Smooth muscle cell (in vitro differentiated cells): ENCODE measurements around the gene LRSAM1. TPM values are rescaled to one million over a fixed set of nuclear protein-coding genes. Genes with fewer than 3 reads are reported as not detected.
A peak's percentile ranks its signal among the peaks of the same experiment; 100 is the strongest.

ENCODE experiments used
- DNase-seq: peaks from one replicate; lab custom pipeline; 2025; ENCODE audit not compliant: unreplicated experiment; lab: John Stamatoyannopoulos, UW
- H2AFZ ChIP-seq: fragments of 200-600 bp; sonication (generic); 2 replicates; pipeline ENCODE4 v1.6.0; 2016; ENCODE audit warnings: antibody characterized with exemption, low read depth, mild to moderate bottlenecking
- H3F3A ChIP-seq: fragments of 200-600 bp; sonication (generic); 2 replicates; pipeline ENCODE4 v1.6.0; 2017; ENCODE audit warnings: antibody characterized with exemption, low read depth
- H3K27ac ChIP-seq: fragments of 200-600 bp; sonication (generic); 2 replicates; pipeline ENCODE4 v1.5.1; 2016; ENCODE audit warnings: low read depth, mild to moderate bottlenecking
- H3K27me3 ChIP-seq: fragments of 200-600 bp; sonication (generic); 2 replicates; pipeline ENCODE4 v1.6.1; 2016; ENCODE audit warnings: low read depth, mild to moderate bottlenecking
- H3K36me3 ChIP-seq: fragments of 200-600 bp; sonication (generic); 2 replicates; pipeline ENCODE4 v1.5.1; 2016; ENCODE audit warnings: low read depth
- H3K4me1 ChIP-seq: fragments of 200-600 bp; sonication (generic); 2 replicates; pipeline ENCODE4 v1.5.1; 2016; ENCODE audit warnings: low read depth
- H3K4me2 ChIP-seq: fragments of 200-600 bp; sonication (generic); 2 replicates; pipeline ENCODE4 v1.6.0; 2016; ENCODE audit warnings: mild to moderate bottlenecking
- H3K4me3 ChIP-seq: fragments of 200-600 bp; sonication (generic); 2 replicates; pipeline ENCODE4 v1.5.1; 2016; ENCODE audit warnings: mild to moderate bottlenecking
- H3K79me2 ChIP-seq: fragments of 200-600 bp; sonication (generic); 2 replicates; pipeline ENCODE4 v1.6.0; 2016; ENCODE audit warnings: low read depth, mild to moderate bottlenecking
- H3K9ac ChIP-seq: fragments of 200-600 bp; sonication (generic); 2 replicates; pipeline ENCODE4 v1.6.0; 2016; ENCODE audit warnings: low read depth
- H3K9me3 ChIP-seq: fragments of 200-600 bp; sonication (generic); replicated peaks from 2 replicates; pipeline ENCODE4 v1.5.1; 2016; ENCODE audit warnings: low read depth
- H4K20me1 ChIP-seq: fragments of 200-600 bp; sonication (generic); 2 replicates; pipeline ENCODE4 v1.6.0; 2016; ENCODE audit warnings: low read depth
- CTCF ChIP-seq: fragments of 200-600 bp; sonication (generic); IDR thresholded peaks from 2 replicates; pipeline ENCODE4 v1.5.1; 2017; ENCODE audit warnings: borderline replicate concordance, mild to moderate bottlenecking, antibody characterized with exemption; ENCODE audit not compliant: insufficient read depth, poor library complexity, severe bottlenecking
- WGBS: methylation state at CpG from one replicate; pipeline ENCODE4 v1.1.7; 2016; ENCODE audit warnings: low lambda C conversion rate; 5-methylcytosine and 5-hydroxymethylcytosine counted together
- polyA plus RNA-seq: library from polyadenylated mRNA; unstranded; fragments of >200 nt; fragmentation: Nextera tagmentation; extraction: Ambion mirVana; gene quantifications from 2 replicates; pipeline ENCODE4 v1.2.1, GENCODE V29; 2016
- total RNA-seq: library from RNA; depleted of rRNA; stranded (reverse); fragments of >200 nt; gene quantifications from 2 replicates; pipeline ENCODE4 v1.2.3, GENCODE V29; 2014

The LRSAM1 gene
- total and polyA plus RNA-seq, 2 experiments from 2014 or later, result 10.5 to 27.0 TPM

- peak within 1 kb of the TSS; percentile 81 for H3K9ac ChIP-seq
Observed at GRCh38 chr9:127423934-127424675, 27.2 kb upstream of the LRSAM1 start, which contains the start of gene ZNF79. ZNF79 (plus strand) TSS chr9:127424382; CDS start chr9:127424788, 406 bp downstream.

GRCh38 chr9:127424676-127424999 is 26.7 kb upstream of the LRSAM1 start:
- Histone ChIP-seq H3K27ac (peak overlapping the region; percentile 72), H3K4me2 (peak overlapping the region; percentile 87), H4K20me1 (peaks cover 26% of the 10 kb centered on the region), H3F3A (peaks cover 10% of the 10 kb centered on the region), H3K4me1 (peaks cover 18% of the 10 kb centered on the region), H3K79me2 (peaks cover 63% of the 10 kb centered on the region), H3K9ac (peak overlapping the region; percentile 81), H3K9me3 (no peaks in the 10 kb centered on the region), H3K4me3 (peak overlapping the region; percentile 77), H3K36me3 (no peaks in the 10 kb centered on the region), H3K27me3 (no peaks in the 10 kb centered on the region), H2AFZ (peak overlapping the region; percentile 86)
- WGBS, result 1% methylated on average over 13 of the region's 13 CpGs
- TF ChIP-seq CTCF, result no peak
- DNase-seq, result no peak

More at GRCh38 chr9:127423934-127424675, 27.2 kb upstream of the LRSAM1 start, which contains the start of gene ZNF79:
- Histone ChIP-seq H4K20me1 (peaks cover 26% of the 10 kb centered on the region), H3K4me1 (peaks cover 18% of the 10 kb centered on the region), H3F3A (peaks cover 10% of the 10 kb centered on the region), H3K27me3 (no peaks in the 10 kb centered on the region), H3K9me3 (no peaks in the 10 kb centered on the region), H3K79me2 (peaks cover 63% of the 10 kb centered on the region), H3K27ac (peak within 1 kb of the TSS; percentile 72), H3K4me3 (peak within 1 kb of the TSS; percentile 77), H2AFZ (peak within 1 kb of the TSS; percentile 86), H3K4me2 (peak within 1 kb of the TSS; percentile 87), H3K36me3 (no peaks in the 10 kb centered on the region)
- TF ChIP-seq CTCF, result no peak
- peak; percentile 86 for DNase-seq
- under 1% methylated on average over 54 of the region's 54 CpGs for WGBS

GRCh38 chr9:127426756-127427155 is 24.6 kb upstream of the LRSAM1 start:
- peaks cover 10% of the 10 kb centered on the region for H3F3A ChIP-seq
- H3K36me3 ChIP-seq, result no peaks in the 10 kb centered on the region
- TF ChIP-seq CTCF, result no peak
- H3K9me3 ChIP-seq, result no peaks in the 10 kb centered on the region
- WGBS, result 100% methylated on average over 2 of the region's 2 CpGs
- H4K20me1 ChIP-seq, result peaks cover 40% of the 10 kb centered on the region
- DNase-seq, result no peak
- H3K4me2 ChIP-seq, result no peak overlapping the region
- no peak overlapping the region for H2AFZ ChIP-seq
- peaks cover 76% of the 10 kb centered on the region for H3K79me2 ChIP-seq
- H3K9ac ChIP-seq, result no peak overlapping the region
- H3K27ac ChIP-seq, result no peak overlapping the region
- no peak overlapping the region for H3K4me3 ChIP-seq
- H3K27me3 ChIP-seq, result no peaks in the 10 kb centered on the region
- peaks cover 18% of the 10 kb centered on the region for H3K4me1 ChIP-seq
